Left hindlimb (tissue), 1 donor: ENCODE results near the gene MYBPC3.

Experiments used
- DNase-seq: peaks from one replicate; pipeline ENCODE4 v3.0.0-alpha.2; 2018

Gene MYBPC3

GRCh38 chr11:47352556-47352955 lies at the start of gene MYBPC3:
Gene MYBPC3, minus strand, starts transcription at chr11:47352702. Its CDS starts 55 bp downstream, at chr11:47352647.
- DNase-seq = no peak

DNA sequence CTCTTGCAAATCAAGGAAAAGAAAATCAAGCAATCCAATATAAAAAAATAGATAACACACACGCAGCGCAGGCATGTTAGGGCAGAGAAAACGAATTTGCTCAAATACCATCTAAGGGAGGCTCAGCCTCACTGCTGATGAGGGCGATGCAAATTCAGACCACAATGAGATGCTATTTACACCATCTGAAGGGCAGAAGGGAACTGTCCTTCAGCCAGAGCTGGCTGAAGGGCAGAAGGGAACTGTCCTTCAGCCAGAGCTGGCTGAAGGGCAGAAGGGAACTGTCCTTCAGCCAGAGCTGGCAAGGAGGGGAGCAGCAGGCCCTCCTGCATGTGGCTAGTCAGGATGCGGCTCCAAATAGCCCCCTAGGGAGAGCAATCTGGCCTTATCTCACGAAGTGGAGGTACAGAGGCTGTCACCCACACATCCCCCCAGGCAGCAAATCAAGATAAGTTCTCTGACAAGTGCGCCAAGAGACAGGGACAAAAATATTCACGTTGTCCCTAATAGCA lies 48.3 kb upstream of the MYBPC3 start:
- no peak for DNase-seq

- DNase-seq = no peak
Measured at GRCh38 chr11:47399860-47400767, 47.6 kb upstream of the MYBPC3 start.

DNA sequence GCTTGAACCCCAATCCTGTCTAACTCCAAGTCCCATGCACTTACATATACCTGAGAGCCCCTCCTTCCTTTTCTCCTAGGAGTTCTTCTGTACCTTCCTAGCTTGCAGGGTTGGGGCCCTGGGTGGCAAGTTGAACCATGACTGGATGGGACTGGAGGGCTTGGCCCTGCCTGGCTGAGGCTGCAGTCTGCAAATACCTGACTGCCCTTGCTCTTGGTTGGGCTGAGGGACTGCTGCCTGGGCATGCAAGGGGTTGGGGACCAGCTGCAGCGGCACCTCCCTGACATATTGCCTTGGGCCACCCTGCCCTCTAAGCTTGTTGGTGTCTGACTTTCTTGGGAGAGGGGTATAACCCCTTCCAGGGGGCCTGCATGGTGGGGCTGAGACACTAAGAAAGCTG lies 46.0 kb upstream of the MYBPC3 start:
- DNase-seq = no peak

- no peak for DNase-seq
Measured at GRCh38 chr11:47398011-47398410, 45.5 kb upstream of the MYBPC3 start.

GRCh38 chr11:47396049-47396320 lies 43.5 kb upstream of the MYBPC3 start:
- DNase-seq = peak; percentile 8

GRCh38 chr11:47395223-47396048 lies 42.9 kb upstream of the MYBPC3 start:
- DNase-seq = peak; percentile 32

GRCh38 chr11:47394322-47395222 lies 42.1 kb upstream of the MYBPC3 start:
- peak; percentile 58 for DNase-seq

- peak; percentile 36 for DNase-seq
Measured at GRCh38 chr11:47394050-47394321, 41.5 kb upstream of the MYBPC3 start.

GRCh38 chr11:47393163-47394049 lies 40.9 kb upstream of the MYBPC3 start:
- peak; percentile 50 for DNase-seq

DNA sequence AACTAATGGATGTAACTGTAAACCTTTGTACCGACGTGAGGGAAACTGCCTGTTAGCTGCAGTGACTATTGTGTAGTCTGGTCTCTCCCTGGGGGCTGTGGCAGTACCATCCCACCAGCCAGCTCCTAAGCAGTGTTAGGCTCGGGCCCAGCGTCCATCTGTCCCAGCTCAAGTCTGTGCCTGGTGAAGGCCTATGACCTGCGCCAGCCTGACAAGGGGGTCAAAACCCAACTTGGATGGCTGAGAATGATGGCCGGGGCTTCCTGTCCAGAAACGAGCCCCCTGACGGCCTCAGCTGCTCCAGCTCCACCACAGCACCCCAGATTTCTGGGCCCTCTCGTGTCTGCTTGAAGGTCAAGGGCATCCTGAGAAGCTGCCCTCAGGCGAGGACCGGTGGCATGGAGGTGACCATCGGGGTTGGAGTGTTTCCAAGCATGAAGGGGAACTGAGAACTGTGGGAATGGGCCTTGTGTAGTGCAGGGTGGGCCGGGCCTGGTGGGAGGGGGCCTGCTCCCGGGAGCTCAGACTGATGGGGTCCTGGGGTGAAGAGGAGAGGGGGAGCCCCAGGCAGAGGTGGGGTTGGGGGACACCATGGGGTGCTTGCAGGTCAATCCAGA lies 40.2 kb upstream of the MYBPC3 start:
- DNase-seq = peak; percentile 18

DNA sequence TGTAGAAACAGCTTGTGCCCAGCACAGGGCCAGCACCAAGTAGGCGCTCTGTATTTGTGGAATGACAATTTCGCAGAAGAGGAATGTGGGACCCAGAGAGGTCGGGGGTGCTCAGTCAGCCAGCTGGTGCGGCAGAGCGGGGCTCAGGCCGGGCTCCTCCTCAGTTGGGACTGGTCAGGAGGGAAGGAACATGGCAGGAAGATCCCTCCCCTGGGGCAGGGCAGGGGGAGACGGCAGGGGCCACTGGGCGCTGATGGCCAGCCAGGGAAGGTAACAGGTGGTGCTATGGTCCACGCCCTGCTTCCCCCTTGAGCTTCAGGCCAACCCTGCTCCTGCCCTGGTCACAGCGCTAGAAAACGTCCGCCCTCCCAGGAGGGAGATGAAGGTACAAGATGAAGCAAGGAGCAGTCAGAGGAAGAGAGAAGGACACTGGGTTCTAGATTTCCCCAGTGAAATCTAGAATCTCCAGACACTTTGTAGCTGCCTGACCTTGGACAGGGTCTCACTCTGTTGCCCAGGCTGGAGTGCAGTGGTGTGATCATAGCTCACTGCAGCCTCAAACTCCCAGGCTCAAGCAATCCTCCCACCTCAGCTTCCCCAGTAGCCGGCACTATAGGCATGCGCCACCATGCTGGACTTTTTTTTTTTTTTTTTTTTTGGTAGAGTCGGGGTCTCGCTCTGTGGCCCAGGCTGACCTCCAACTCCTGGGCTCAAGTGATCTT lies 39.4 kb upstream of the MYBPC3 start:
- DNase-seq = peak; percentile 17

DNA sequence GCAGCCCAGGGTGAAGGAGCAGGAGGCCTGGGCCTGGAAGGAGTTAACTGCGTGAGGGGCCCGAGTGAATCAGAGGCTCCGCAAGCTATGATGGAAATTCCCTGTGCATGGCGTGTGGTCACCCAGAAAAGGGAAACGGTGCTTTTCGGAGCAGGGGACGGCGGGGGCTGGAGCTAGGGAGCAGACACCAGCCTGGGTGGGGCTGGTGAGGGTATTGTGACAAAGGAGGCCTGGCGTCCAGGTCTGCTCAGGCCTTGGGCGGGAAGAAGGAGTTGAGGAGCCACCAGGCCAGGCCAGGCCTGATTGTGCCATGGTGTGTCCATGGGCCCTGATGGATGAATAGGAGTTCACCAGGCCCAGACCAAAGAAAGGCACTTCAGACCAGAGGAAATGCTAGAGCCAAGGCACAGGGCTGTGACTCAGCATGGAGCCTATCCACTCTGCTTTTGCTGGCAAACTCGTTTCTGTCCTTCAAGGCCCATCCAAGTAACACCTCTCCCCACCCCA lies 38.6 kb upstream of the MYBPC3 start:
- no peak for DNase-seq

- DNase-seq = no peak
Measured at GRCh38 chr11:47390422-47390760, 37.9 kb upstream of the MYBPC3 start.

DNA sequence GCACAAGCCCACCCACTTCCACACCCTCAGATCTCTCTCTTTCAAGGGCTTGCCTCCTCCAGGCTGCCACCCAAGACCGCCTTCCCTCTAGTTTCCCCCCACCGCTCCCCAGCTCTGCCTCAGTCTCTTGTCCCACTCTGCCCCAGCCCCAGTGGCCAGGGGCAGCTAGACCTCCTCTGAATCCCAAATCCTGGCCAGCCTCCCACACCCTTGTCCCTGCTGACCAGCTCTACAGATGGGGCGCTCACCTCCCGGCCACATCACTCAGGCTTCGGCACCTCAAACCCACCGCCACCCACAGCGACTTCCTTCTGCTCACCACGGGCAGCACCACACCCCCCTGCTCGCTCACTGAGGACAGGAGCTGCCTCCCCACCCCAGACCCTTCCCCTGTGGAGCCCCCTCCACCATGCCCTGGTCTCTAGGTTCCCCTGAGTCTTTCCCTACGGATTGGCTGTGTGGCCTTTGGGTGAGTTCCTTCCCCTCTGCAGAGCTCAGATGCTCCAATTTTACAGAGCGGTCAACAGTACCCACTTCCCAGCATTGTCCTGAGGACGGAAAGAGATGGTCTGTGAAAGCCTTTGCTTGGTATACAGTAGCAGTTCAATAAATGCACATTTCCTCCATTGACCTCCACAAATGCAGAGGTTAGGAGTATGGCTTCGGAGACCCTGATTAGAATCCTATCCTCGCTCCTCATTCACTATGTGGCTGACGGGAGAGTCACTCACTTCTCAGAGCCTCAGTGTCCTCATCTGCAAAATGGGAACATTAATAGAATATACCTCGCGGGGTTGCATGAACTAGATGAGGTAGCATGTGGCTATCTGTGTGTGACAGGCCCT lies 37.3 kb upstream of the MYBPC3 start:
- DNase-seq = peak; percentile 15

- DNase-seq = no peak
Measured at GRCh38 chr11:47388697-47389576, 36.4 kb upstream of the MYBPC3 start.

GRCh38 chr11:47387944-47388696 lies 35.6 kb upstream of the MYBPC3 start:
- DNase-seq = no peak

GRCh38 chr11:47384498-47384897 lies 32.0 kb upstream of the MYBPC3 start:
- DNase-seq = no peak
